Panc1 (cell line): ENCODE measurements around the gene ZDHHC4. TPM values are rescaled to one million over a fixed set of nuclear protein-coding genes. Genes with fewer than 3 reads are reported as not detected.
A peak's percentile ranks its signal among the peaks of the same experiment; 100 is the strongest.

ENCODE experiments used
- ATAC-seq: fragments of 200-7000 bp; cut with Tn5 transposase; 2 replicates; pipeline ENCODE4 v1.9.1; 2020; ENCODE audit warnings: mild to moderate bottlenecking, moderate library complexity
- Bru-seq: library from RNA; stranded (reverse); fragments of 400-500 nt; gene quantifications from one replicate; lab custom pipeline; 2021; lab: Mats Ljungman, UMichigan
- BruChase-seq, 2 experiments: library from RNA; stranded (reverse); fragments of 400-500 nt; gene quantifications; one replicate each; lab custom pipeline; 2021; lab: Mats Ljungman, UMichigan
- BruUV-seq: library from RNA; stranded (reverse); fragments of 400-500 nt; replicated peaks from 2 replicates; lab custom pipeline; 2021; lab: Mats Ljungman, UMichigan
- CTCF ChIA-PET: fragments of 300-600 bp; sonication (Branson Sonifier 250); formaldehyde crosslinking; loops from one replicate; lab custom pipeline; 2022; ENCODE audit warnings: antibody characterized with exemption; lab: Charles Lee
- POLR2A ChIA-PET: fragments of 300-600 bp; sonication (Branson Sonifier 250); formaldehyde crosslinking; loops from one replicate; lab custom pipeline; 2022; ENCODE audit warnings: antibody characterized with exemption; lab: Charles Lee
- DNase-seq: peaks from one replicate; pipeline ENCODE4 v3.0.0-alpha.2; 2010; ENCODE audit warnings: low read depth, low spot score
- H3K27ac ChIP-seq: 2 replicates; pipeline ENCODE4 v1.5.1; 2011; ENCODE audit warnings: mild to moderate bottlenecking, low read length, inconsistent platforms
- H3K27me3 ChIP-seq: fragments of 200-500 bp; sonication (Bioruptor generic); 2 replicates; pipeline ENCODE4 v1.6.0; 2014; ENCODE audit warnings: low read length, inconsistent platforms; ENCODE audit not compliant: control insufficient read depth, insufficient read depth
- H3K36me3 ChIP-seq: fragments of 200-500 bp; sonication (Bioruptor generic); 2 replicates; pipeline ENCODE4 v1.5.1; 2014; ENCODE audit warnings: inconsistent platforms, mild to moderate bottlenecking, low read length, moderate library complexity; ENCODE audit not compliant: control insufficient read depth, insufficient read depth
- H3K4me1 ChIP-seq: 2 replicates; pipeline ENCODE4 v1.5.1; 2011; ENCODE audit warnings: inconsistent platforms, mild to moderate bottlenecking, low read length, moderate library complexity; ENCODE audit not compliant: control insufficient read depth, insufficient read depth
- H3K4me3 ChIP-seq, 2 experiments: 2 replicates each; pipeline ENCODE4 v1.5.1; 2011 to 2012; ENCODE audit warnings: low read depth in 2 of 2, low read length in 2 of 2, mild to moderate bottlenecking in 2 of 2, inconsistent platforms in 1 of 2, moderate library complexity in 1 of 2
- H3K9me3 ChIP-seq: fragments of 200-500 bp; sonication (Bioruptor generic); 2 replicates; pipeline ENCODE4 v1.5.1; 2014; ENCODE audit warnings: low read depth, mild to moderate bottlenecking, inconsistent platforms, low read length, moderate library complexity; ENCODE audit not compliant: control insufficient read depth, insufficient read depth
- CTCF ChIP-seq: fragments of 450-650 bp; IDR thresholded peaks from 2 replicates; pipeline ENCODE4 v1.5.1; 2017; ENCODE audit warnings: mild to moderate bottlenecking
- POLR2AphosphoS5 ChIP-seq: IDR thresholded peaks from 2 replicates; pipeline ENCODE4 v1.6.1; 2012; ENCODE audit warnings: mild to moderate bottlenecking, low read depth, low read length, moderate library complexity
- SIN3A ChIP-seq: IDR thresholded peaks from 2 replicates; pipeline ENCODE4 v1.6.1; 2012; ENCODE audit warnings: low read depth, mild to moderate bottlenecking, low read length, moderate library complexity, borderline replicate concordance; ENCODE audit not compliant: insufficient read depth
- TCF7L2 ChIP-seq: IDR thresholded peaks from 2 replicates; pipeline ENCODE4 v1.6.1; 2011; ENCODE audit warnings: mild to moderate bottlenecking, low read depth, low read length, inconsistent platforms
- in situ Hi-C: cut with HindIII; loops from 2 replicates; pipeline ENCODE4 v1.10.0; 2016; ENCODE audit warnings: low sequenced_read_pairs, low pct_unique_long_range_greater_than_20kb
- intact Hi-C: fragments of 100-400 bp; cut with micrococcal nuclease; formaldehyde crosslinking; loops from one replicate; pipeline ENCODE4 v1.10.0; 2022; ENCODE audit not compliant: unreplicated experiment
- long read RNA-seq: library from polyadenylated mRNA; unstranded; transcript quantifications from one replicate; pipeline ENCODE4 v2.0.0, GENCODE V29; 2021; ENCODE audit not compliant: unreplicated experiment
- polyA plus RNA-seq: library from polyadenylated mRNA; unstranded; fragments of >200 nt; gene quantifications from one replicate; pipeline ENCODE4 v1.2.1, GENCODE V29; 2012; ENCODE audit warnings: missing spikeins; ENCODE audit not compliant: insufficient read length
- total RNA-seq: library from RNA; stranded (reverse); gene quantifications from one replicate; pipeline ENCODE4 v1.2.1, GENCODE V29; 2021; ENCODE audit not compliant: unreplicated experiment
- TF ChIP-seq, protein P1 (sequence below), 2 experiments: IDR thresholded peaks; 2 replicates each; pipeline ENCODE4 v1.6.1; 2011 to 2012; ENCODE audit warnings: low read depth in 2 of 2, control low read depth in 1 of 2, low read length in 1 of 2, mild to moderate bottlenecking in 1 of 2, moderate library complexity in 1 of 2; ENCODE audit not compliant: insufficient read depth in 1 of 2

ZDHHC4 gene
- total RNA-seq (113 TPM), Bru-seq, nascent RNA (percentile 78 among the genes with signal in this experiment), BruChase-seq, experiment 1, labeled RNA remaining after a 2-hour chase (percentile 81 among the genes with signal in this experiment), BruChase-seq, experiment 2, labeled RNA remaining after a 6-hour chase (percentile 88 among the genes with signal in this experiment)
- 110 TPM for polyA plus RNA-seq
- long read RNA-seq, transcript ZDHHC4-202 (8 exons, 1,942 nt) = minor isoform, 9 of 164 reads
- long read RNA-seq, transcript ZDHHC4-205 (8 exons, 1,552 nt) = major isoform, 37 of 164 reads
- long read RNA-seq, transcript ZDHHC4-203 (9 exons, 1,461 nt) = minor isoform, 22 of 164 reads
- long read RNA-seq, transcript ZDHHC4-201 (8 exons, 1,259 nt) = minor isoform, 28 of 164 reads
- long read RNA-seq, partial matches to known transcripts = 4 of 164 reads
- long read RNA-seq, other reads (novel, unspliced or antisense) = 51 of 164 reads

- Histone ChIP-seq H3K36me3 (peaks cover 5% of the 10 kb centered on the region; the same call in 1 of the 2 replicates), H3K27me3 (no peaks in the 10 kb centered on the region), H3K27ac (peak within 1 kb of the TSS; percentile 93), H3K4me1 (peaks cover 17% of the 10 kb centered on the region), H3K4me3 (peak within 1 kb of the TSS; percentile 79 to 94), H3K9me3 (no peaks in the 10 kb centered on the region)
- CTCF ChIA-PET = interaction anchor here (0.6 to 0.7 kb wide), 2 partner anchors 19 to 60 kb away, joined by 4 read pairs; no protein-coding TSS in a partner anchor
- no TSS peak for BruUV-seq
- in situ Hi-C loops (no loop called here), intact Hi-C loops (no loop called here)
- TF ChIP-seq CTCF (no peak), POLR2AphosphoS5 (peak; percentile 99), SIN3A (peak; percentile 80; the same call in 1 of the 2 replicates), TCF7L2 (0 out of 2 replicates have a peak, but pooled peaks have one; percentile 28)
- TF ChIP-seq, protein P1, sequence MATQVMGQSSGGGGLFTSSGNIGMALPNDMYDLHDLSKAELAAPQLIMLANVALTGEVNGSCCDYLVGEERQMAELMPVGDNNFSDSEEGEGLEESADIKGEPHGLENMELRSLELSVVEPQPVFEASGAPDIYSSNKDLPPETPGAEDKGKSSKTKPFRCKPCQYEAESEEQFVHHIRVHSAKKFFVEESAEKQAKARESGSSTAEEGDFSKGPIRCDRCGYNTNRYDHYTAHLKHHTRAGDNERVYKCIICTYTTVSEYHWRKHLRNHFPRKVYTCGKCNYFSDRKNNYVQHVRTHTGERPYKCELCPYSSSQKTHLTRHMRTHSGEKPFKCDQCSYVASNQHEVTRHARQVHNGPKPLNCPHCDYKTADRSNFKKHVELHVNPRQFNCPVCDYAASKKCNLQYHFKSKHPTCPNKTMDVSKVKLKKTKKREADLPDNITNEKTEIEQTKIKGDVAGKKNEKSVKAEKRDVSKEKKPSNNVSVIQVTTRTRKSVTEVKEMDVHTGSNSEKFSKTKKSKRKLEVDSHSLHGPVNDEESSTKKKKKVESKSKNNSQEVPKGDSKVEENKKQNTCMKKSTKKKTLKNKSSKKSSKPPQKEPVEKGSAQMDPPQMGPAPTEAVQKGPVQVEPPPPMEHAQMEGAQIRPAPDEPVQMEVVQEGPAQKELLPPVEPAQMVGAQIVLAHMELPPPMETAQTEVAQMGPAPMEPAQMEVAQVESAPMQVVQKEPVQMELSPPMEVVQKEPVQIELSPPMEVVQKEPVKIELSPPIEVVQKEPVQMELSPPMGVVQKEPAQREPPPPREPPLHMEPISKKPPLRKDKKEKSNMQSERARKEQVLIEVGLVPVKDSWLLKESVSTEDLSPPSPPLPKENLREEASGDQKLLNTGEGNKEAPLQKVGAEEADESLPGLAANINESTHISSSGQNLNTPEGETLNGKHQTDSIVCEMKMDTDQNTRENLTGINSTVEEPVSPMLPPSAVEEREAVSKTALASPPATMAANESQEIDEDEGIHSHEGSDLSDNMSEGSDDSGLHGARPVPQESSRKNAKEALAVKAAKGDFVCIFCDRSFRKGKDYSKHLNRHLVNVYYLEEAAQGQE (IDR thresholded peaks at IDR 0.05; ENCODE audit: insufficient read depth in 1 of 2, low read depth in 2 of 2, low read length in 1 of 2) = no peak
- DNase-seq (no peak), ATAC-seq (peak; percentile 99)
- POLR2A ChIA-PET = interaction anchor here (0.5 to 0.6 kb wide), 2 partner anchors 51 to 341 kb away, joined by 3 to 9 read pairs; no protein-coding TSS in a partner anchor
Observed at GRCh38 chr7:6577369-6578113, at the start of gene ZDHHC4. Gene ZDHHC4 (plus strand): TSS chr7:6577454. CDS start chr7:6580562, 3,108 bp downstream.

DNA sequence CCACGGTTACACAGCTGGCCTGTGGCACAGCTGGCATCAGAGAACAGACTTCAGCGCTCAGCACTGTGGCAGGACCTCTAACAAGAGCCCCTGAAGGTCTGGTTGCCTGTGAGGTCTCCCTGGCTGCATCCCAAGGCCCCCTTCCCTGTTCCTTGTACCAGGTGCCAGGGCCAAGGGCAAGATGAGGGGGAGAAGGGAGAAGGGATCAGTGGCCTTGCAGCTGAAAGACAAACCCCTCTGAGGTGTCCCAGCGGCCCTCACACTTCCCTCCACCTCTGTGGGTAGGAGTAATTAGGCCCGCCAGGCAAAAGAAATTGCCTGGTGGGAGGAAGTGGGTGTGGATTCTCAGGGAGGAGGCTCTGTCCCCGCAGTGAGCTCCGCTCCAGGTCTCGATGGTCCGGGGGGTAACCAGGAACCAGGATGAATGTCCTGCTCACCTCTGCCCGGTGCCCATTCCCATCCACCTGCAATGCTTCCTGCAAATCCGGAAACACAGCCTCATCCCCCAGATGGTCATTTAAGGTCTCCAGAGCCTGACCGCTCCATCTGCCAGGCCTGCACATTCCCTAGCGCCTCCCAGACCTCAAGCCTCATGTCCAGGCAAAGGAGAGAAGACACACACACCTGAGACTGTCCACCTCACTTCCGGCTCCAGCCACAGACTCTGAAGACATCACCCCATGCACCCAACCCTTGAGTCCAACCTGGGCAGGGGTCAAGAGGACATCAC is 48.7 kb upstream of the ZDHHC4 start:
- no peak overlapping the region for H3K27ac ChIP-seq
- DNase-seq = no peak
- BruUV-seq = no TSS peak
- H3K9me3 ChIP-seq = no peaks in the 10 kb centered on the region
- intact Hi-C loops (no loop called here), in situ Hi-C loops (no loop called here)
- H3K27me3 ChIP-seq = peaks cover 6% of the 10 kb centered on the region; the same call in 1 of the 2 replicates
- H3K4me1 ChIP-seq = peaks cover 4% of the 10 kb centered on the region; the same call in 1 of the 2 replicates
- no peak for ATAC-seq
- H3K4me3 ChIP-seq = no peak overlapping the region
- H3K36me3 ChIP-seq = no peaks in the 10 kb centered on the region
- ChIA-PET POLR2A (no interaction called here), CTCF (interaction anchor here (1.0 kb wide), 1 partner anchor 12 kb away, joined by 3 read pairs; no protein-coding TSS in a partner anchor)
- no peak for TF ChIP-seq SIN3A
- no peak for TF ChIP-seq CTCF
- no peak for TF ChIP-seq POLR2AphosphoS5
- TF ChIP-seq, protein P1 (IDR thresholded peaks at IDR 0.05; ENCODE audit: insufficient read depth in 1 of 2, low read depth in 2 of 2, low read length in 1 of 2) = no peak
- no peak for TF ChIP-seq TCF7L2
